B cell (primary cell): ENCODE data around the gene HTT. TPM values are rescaled to one million over a fixed set of nuclear protein-coding genes. Genes with fewer than 3 reads are reported as not detected.

ENCODE experiments used
- ATAC-seq: fragments of 200-7000 bp; cut with Tn5 transposase; one replicate; pipeline ENCODE4 v1.10.0; 2021; ENCODE audit warnings: low read depth, mild to moderate bottlenecking, moderate number of reproducible peaks, moderate library complexity
- CTCF ChIA-PET: fragments of 350-600 bp; sonication (Branson Sonifier 250); formaldehyde crosslinking; loops from one replicate; lab custom pipeline; 2021; ENCODE audit warnings: antibody characterized with exemption, inconsistent platforms; lab: Charles Lee
- POLR2A ChIA-PET: fragments of 350-600 bp; sonication (Branson Sonifier 250); formaldehyde crosslinking; loops from one replicate; lab custom pipeline; 2021; ENCODE audit warnings: antibody characterized with exemption; lab: Charles Lee
- DNase-seq: peaks from one replicate; pipeline ENCODE4 v3.0.0; 2013
- H2AFZ ChIP-seq: 2 replicates; pipeline ENCODE4 v1.6.1; 2012; ENCODE audit warnings: mild to moderate bottlenecking, low read depth, low read length; ENCODE audit not compliant: insufficient read depth, poor library complexity, severe bottlenecking
- H3K27ac ChIP-seq, 2 donors: 1 replicate in 1 of 2; 2 replicates in 1 of 2; pipeline ENCODE4 v1.5.1; 2012 to 2013; ENCODE audit warnings: low read length in 2 of 2, mild to moderate bottlenecking in 2 of 2, moderate library complexity in 1 of 2
- H3K27me3 ChIP-seq, 4 experiments: fragments of 200-600 bp in 1 of 4; sonication (generic) in 1 of 4; replicated peaks in 1 of 4; 1 replicate in 2 of 4; 2 replicates in 2 of 4; pipeline versions ENCODE4 v1.6.1 to v1.7.0; 2013 to 2016; ENCODE audit warnings: low read length in 3 of 4, mild to moderate bottlenecking in 2 of 4, mixed read lengths in 1 of 4, moderate library complexity in 1 of 4; ENCODE audit not compliant: insufficient read depth in 4 of 4, control insufficient read depth in 3 of 4; ENCODE audit errors: control extremely low read depth in 1 of 4
- H3K36me3 ChIP-seq, 2 experiments: replicated peaks in 1 of 2; 1 replicate in 1 of 2; 2 replicates in 1 of 2; pipeline versions ENCODE4 v1.6.1 to v1.7.1; 2013; ENCODE audit warnings: low read length in 1 of 2; ENCODE audit not compliant: insufficient read depth in 2 of 2, control insufficient read depth in 1 of 2; ENCODE audit errors: control extremely low read depth in 1 of 2, extremely low read depth in 1 of 2
- H3K4me1 ChIP-seq, 2 donors: fragments of 200-600 bp in 1 of 2; sonication (generic) in 1 of 2; 1 replicate in 1 of 2; 2 replicates in 1 of 2; pipeline versions ENCODE4 v1.5.1 to v1.6.1; 2013 to 2017; ENCODE audit warnings: low read length in 2 of 2; ENCODE audit not compliant: control insufficient read depth in 2 of 2, insufficient read depth in 2 of 2
- H3K4me2 ChIP-seq: replicated peaks from 2 replicates; pipeline ENCODE3; 2012; ENCODE audit warnings: mild to moderate bottlenecking, low read depth, low read length; ENCODE audit not compliant: poor library complexity, severe bottlenecking
- H3K4me3 ChIP-seq, 5 experiments: fragments of 200-600 bp in 1 of 5; sonication (generic) in 1 of 5; 1 replicate in 3 of 5; 2 replicates in 2 of 5; pipeline versions ENCODE4 v1.5.1 to v1.7.0; 2011 to 2016; ENCODE audit warnings: low read length in 4 of 5, mild to moderate bottlenecking in 4 of 5, low read depth in 2 of 5, control low read depth in 1 of 5, moderate library complexity in 1 of 5; ENCODE audit not compliant: insufficient read depth in 1 of 5; ENCODE audit errors: control extremely low read depth in 1 of 5, extremely low read depth in 1 of 5
- H3K79me2 ChIP-seq: fragments of 200-600 bp; sonication (generic); one replicate; pipeline ENCODE4 v1.6.0; 2016; ENCODE audit warnings: low read length; ENCODE audit not compliant: control insufficient read depth, insufficient read depth
- H3K9ac ChIP-seq: fragments of 200-600 bp; sonication (generic); 2 replicates; pipeline ENCODE4 v1.6.1; 2017; ENCODE audit warnings: mild to moderate bottlenecking, low read length, moderate library complexity
- H3K9me3 ChIP-seq, 3 donors: one replicate each; pipeline versions ENCODE4 v1.6.1 to v1.7.1; 2013; ENCODE audit warnings: low read length in 2 of 3; ENCODE audit not compliant: control insufficient read depth in 2 of 3, insufficient read depth in 1 of 3; ENCODE audit errors: control extremely low read depth in 1 of 3
- H4K20me1 ChIP-seq: 2 replicates; pipeline ENCODE4 v1.6.0; 2012; ENCODE audit warnings: mild to moderate bottlenecking, low read length; ENCODE audit not compliant: insufficient read depth, control insufficient read depth, poor library complexity, severe bottlenecking
- H3K27ac Mint-ChIP-seq: one replicate; pipeline ENCODE4 v1.8.0; 2021; ENCODE audit warnings: mixed read lengths
- H3K27me3 Mint-ChIP-seq: one replicate; pipeline ENCODE4 v1.8.0; 2021; ENCODE audit warnings: mixed read lengths
- H3K4me1 Mint-ChIP-seq: one replicate; pipeline ENCODE4 v1.8.0; 2021; ENCODE audit warnings: mixed read lengths
- H3K4me3 Mint-ChIP-seq: one replicate; pipeline ENCODE4 v1.8.0; 2021; ENCODE audit warnings: mixed read lengths
- H3K9me3 Mint-ChIP-seq: one replicate; pipeline ENCODE4 v1.8.0; 2022; ENCODE audit warnings: mixed read lengths; ENCODE audit not compliant: insufficient read depth
- CTCF ChIP-seq: fragments of 200-600 bp; IDR thresholded peaks from one replicate; pipeline ENCODE4 v1.8.0; 2022; ENCODE audit warnings: antibody characterized with exemption, mild to moderate bottlenecking
- EZH2 ChIP-seq: IDR thresholded peaks from 2 replicates; pipeline ENCODE4 v1.6.1; 2012; ENCODE audit warnings: borderline replicate concordance, low read depth, mild to moderate bottlenecking, moderate library complexity, low read length; ENCODE audit not compliant: insufficient read depth, poor library complexity, severe bottlenecking
- WGBS: methylation state at CpG from one replicate; pipeline ENCODE4 v1.1.5; 2013; ENCODE audit warnings: missing lambda C conversion rate; ENCODE audit not compliant: insufficient coverage; 5-methylcytosine and 5-hydroxymethylcytosine counted together
- intact Hi-C: fragments of 100-400 bp; cut with micrococcal nuclease; formaldehyde crosslinking; loops from one replicate; pipeline ENCODE4 v1.10.0; 2022
- polyA plus RNA-seq: library from polyadenylated mRNA; depleted of rRNA; stranded (reverse); fragments of >200 nt; gene quantifications from 2 replicates; pipeline ENCODE4 v1.2.3, GENCODE V29; 2012
- total RNA-seq, 2 donors: library from RNA; stranded (reverse); fragments of 120-200 nt in 1 of 2; gene quantifications; 1 replicate in 1 of 2; 2 replicates in 1 of 2; pipeline versions ENCODE4 v1.2.3 to v1.2.4, GENCODE V29; 2013 to 2022

The HTT gene
- total and polyA plus RNA-seq, 2 donors (not counting 1 experiment from before 2014, with no cell fraction given): 52.8 to 195 TPM

GRCh38 chr4:3221184-3221494 is 146.7 kb downstream of the HTT start:
- TF ChIP-seq EZH2 (no peak), CTCF (no peak)
- no peaks in the 10 kb centered on the region for H4K20me1 ChIP-seq
- intact Hi-C loops: no loop called here

GRCh38 chr4:3221996-3222395 is 147.5 kb downstream of the HTT start:
- Mint-ChIP-seq H3K27ac (no peak overlapping the region), H3K4me3 (no peak overlapping the region), H3K9me3 (no peaks in the 10 kb centered on the region), H3K27me3 (no peaks in the 10 kb centered on the region), H3K4me1 (no peaks in the 10 kb centered on the region)
- ChIA-PET CTCF (interaction anchor here (0.6 kb wide), 1 partner anchor 660 kb away, joined by 3 read pairs; no protein-coding TSS in a partner anchor), POLR2A (interaction anchor here (0.6 kb wide), 1 partner anchor 11 kb away, joined by 5 read pairs; no protein-coding TSS in a partner anchor)
- Histone ChIP-seq H3K9me3 (no peaks in the 10 kb centered on the region), H3K27ac (no peak overlapping the region), H2AFZ (no peak overlapping the region), H3K4me1 (no peaks in the 10 kb centered on the region), H3K9ac (no peak overlapping the region), H3K4me2 (no peak overlapping the region), H3K79me2 (no peaks in the 10 kb centered on the region), H4K20me1 (no peaks in the 10 kb centered on the region), H3K36me3 (peaks cover 0 to 93% of the 10 kb centered on the region in 2 experiments), H3K4me3 (no peak overlapping the region), H3K27me3 (no peaks in the 10 kb centered on the region)
- TF ChIP-seq CTCF: no peak
- no peak for TF ChIP-seq EZH2
- intact Hi-C loops: no loop called here
- WGBS: 97% methylated on average over 11 of the region's 12 CpGs
- DNase-seq: no peak
- ATAC-seq: no peak

More at GRCh38 chr4:3221184-3221494, 146.7 kb downstream of the HTT start:
- DNase-seq (no peak), ATAC-seq (no peak)
- no peak overlapping the region for H3K27ac Mint-ChIP-seq
- POLR2A ChIA-PET: no interaction called here
- no peaks in the 10 kb centered on the region for H3K27me3 Mint-ChIP-seq
- H3K36me3 ChIP-seq: peaks cover 0 to 94% of the 10 kb centered on the region in 2 experiments
- H3K4me3 Mint-ChIP-seq: no peak overlapping the region
- no peak overlapping the region for H3K9ac ChIP-seq
- no peak overlapping the region for H3K27ac ChIP-seq
- no peak overlapping the region for H3K4me3 ChIP-seq
- no peaks in the 10 kb centered on the region for H3K27me3 ChIP-seq
- H3K4me2 ChIP-seq: no peak overlapping the region
- no peaks in the 10 kb centered on the region for H3K9me3 ChIP-seq
- H3K9me3 Mint-ChIP-seq: no peaks in the 10 kb centered on the region
- CTCF ChIA-PET: no interaction called here
- no peaks in the 10 kb centered on the region for H3K79me2 ChIP-seq
- WGBS: 98% methylated on average over 8 of the region's 8 CpGs
- H3K4me1 ChIP-seq: no peaks in the 10 kb centered on the region
- H2AFZ ChIP-seq: no peak overlapping the region
- no peaks in the 10 kb centered on the region for H3K4me1 Mint-ChIP-seq
